ENCODE results near the gene SBNO2. TPM values are rescaled to one million over a fixed set of nuclear protein-coding genes. Genes with fewer than 3 reads are reported as not detected.

The SBNO2 gene
- total and polyA plus RNA-seq, 2 donors (not counting 1 experiment from before 2014, with no cell fraction given): 42.8 to 83.3 TPM

- H3K4me2 ChIP-seq (replicated peaks; ENCODE audit: low read depth, low read length, poor library complexity, severe bottlenecking): no peak overlapping the region
- DNase-seq (no peak), ATAC-seq (ENCODE audit: low read depth) (no peak)
- H3K4me1 ChIP-seq (ENCODE audit: control insufficient read depth in 2 of 2, insufficient read depth in 2 of 2, low read length in 2 of 2): peaks cover 18 to 21% of the 10 kb centered on the region in 2 donors
- Mint-ChIP-seq H3K9me3 (ENCODE audit: insufficient read depth) (no peaks in the 10 kb centered on the region), H3K27ac (no peak overlapping the region), H3K4me1 (peaks cover 20% of the 10 kb centered on the region), H3K4me3 (no peak overlapping the region), H3K27me3 (no peaks in the 10 kb centered on the region)
- 88% methylated on average over 23 of the region's 25 CpGs for WGBS (ENCODE audit: insufficient coverage)
- no peaks in the 10 kb centered on the region for H3K36me3 ChIP-seq (replicated peaks in 1 of 2; ENCODE audit: control extremely low read depth in 1 of 2, control insufficient read depth in 1 of 2, extremely low read depth in 1 of 2, insufficient read depth in 2 of 2, low read length in 1 of 2)
- TF ChIP-seq EZH2 (IDR thresholded peaks at IDR 0.05; ENCODE audit: borderline replicate concordance, insufficient read depth, low read depth, low read length, poor library complexity, severe bottlenecking) (no peak), CTCF (IDR thresholded peaks at IDR 0.05) (no peak)
- H3K27ac ChIP-seq (ENCODE audit: low read length in 2 of 2): no peak overlapping the region
- ChIA-PET CTCF (interaction anchor here (0.6 to 1.2 kb wide), 4 partner anchors 10 to 369 kb away, joined by 3 to 4 read pairs (median 3); no protein-coding TSS in a partner anchor), POLR2A (no interaction called here)
- peaks cover 0 to 5% (median 0%) of the 10 kb centered on the region in 3 donors for H3K9me3 ChIP-seq (ENCODE audit: control extremely low read depth in 1 of 3, control insufficient read depth in 2 of 3, insufficient read depth in 1 of 3, low read length in 2 of 3)
- peaks cover 20% of the 10 kb centered on the region for H3K79me2 ChIP-seq (ENCODE audit: control insufficient read depth, insufficient read depth, low read length)
- H3K27me3 ChIP-seq (replicated peaks in 1 of 4; ENCODE audit: control extremely low read depth in 1 of 4, control insufficient read depth in 3 of 4, insufficient read depth in 4 of 4, low read length in 3 of 4): no peaks in the 10 kb centered on the region
- intact Hi-C loops (cut with micrococcal nuclease): no loop called here
- H4K20me1 ChIP-seq (ENCODE audit: control insufficient read depth, insufficient read depth, low read length, poor library complexity, severe bottlenecking): no peaks in the 10 kb centered on the region
- H2AFZ ChIP-seq (ENCODE audit: insufficient read depth, low read depth, low read length, poor library complexity, severe bottlenecking): no peak overlapping the region
- H3K4me3 ChIP-seq (ENCODE audit: control extremely low read depth in 1 of 5, extremely low read depth in 1 of 5, insufficient read depth in 1 of 5, low read depth in 2 of 5, low read length in 4 of 5): no peak overlapping the region
- H3K9ac ChIP-seq (ENCODE audit: low read length): no peak overlapping the region
These were observed 3.5 kb upstream of the SBNO2 start for GRCh38 chr19:1177322-1178114.
